GM19193 (cell line): Measurements from ENCODE around the gene ACP5.

Experiments used
- POLR2A ChIP-seq: IDR thresholded peaks from 4 replicates; pipeline ENCODE4 v1.6.1; 2011; ENCODE audit not compliant: insufficient read depth, insufficient read length; ENCODE audit errors: extremely low read depth

Gene ACP5

DNA sequence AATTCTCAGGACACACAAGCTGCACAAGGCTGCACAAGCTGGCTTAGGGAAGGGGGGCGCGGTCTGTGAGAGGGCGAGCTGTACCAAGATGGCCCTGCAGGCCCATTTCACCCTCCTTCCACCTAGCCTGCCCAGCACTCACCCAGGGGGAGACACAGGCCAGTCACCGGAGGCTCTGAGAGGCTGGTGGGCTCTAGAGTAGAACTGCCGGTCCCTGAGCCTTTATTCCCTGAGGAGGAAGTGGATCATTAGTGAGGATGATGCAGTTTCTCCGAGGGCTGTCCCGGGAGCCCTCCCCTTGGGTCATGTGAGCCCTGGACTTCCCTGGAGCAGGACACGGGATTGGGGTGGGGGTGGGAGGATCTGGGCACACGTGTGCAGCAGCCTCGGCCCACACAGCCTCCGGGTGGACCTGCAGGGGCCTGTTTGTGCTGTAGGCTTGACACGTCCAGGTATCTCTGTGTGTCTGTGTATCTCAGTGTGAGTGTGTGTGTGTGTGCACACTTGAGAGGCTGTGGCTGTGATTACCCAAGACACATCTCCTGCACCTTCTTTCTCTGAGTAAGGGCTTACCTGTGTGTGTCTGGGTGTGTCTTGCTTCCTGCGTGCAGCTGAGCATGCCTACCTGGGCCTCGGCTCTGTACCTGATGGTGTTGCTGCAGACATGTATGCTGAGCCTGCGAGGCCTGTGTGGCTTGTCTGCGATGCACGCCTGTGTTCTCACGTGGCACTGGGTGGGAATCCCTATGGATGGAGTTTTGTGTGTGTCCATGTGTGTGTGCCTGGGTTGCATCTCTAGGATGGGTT, at the start of gene ACP5:
TSS of gene ACP5 (minus strand) at position 195 of the 807 bp plus-strand sequence. CDS start 328 bp downstream, outside the sequence.
- no peak for TF ChIP-seq POLR2A

- TF ChIP-seq POLR2A = no peak
Measured at GRCh38 chr19:11626252-11626651, 48.8 kb upstream of the ACP5 start.

DNA sequence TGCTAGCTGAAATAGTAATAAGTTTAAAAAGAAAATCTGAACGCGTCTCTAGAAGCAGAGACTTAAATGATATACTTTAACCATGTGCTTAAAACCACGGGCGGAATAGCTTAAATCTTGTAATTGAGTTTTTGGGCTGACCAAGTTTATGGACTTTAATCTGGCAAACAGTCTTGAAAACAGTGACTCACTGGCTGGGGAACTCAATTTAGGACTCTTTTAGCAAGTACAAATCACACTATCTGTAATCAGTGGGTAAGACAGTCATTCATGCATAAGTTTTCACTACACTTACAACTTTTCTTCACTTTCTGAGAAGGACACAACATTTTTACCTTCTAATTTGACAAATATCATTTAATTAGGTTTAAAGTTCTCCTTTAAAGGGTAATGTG, 46.6 kb upstream of the ACP5 start:
- TF ChIP-seq POLR2A = no peak

DNA sequence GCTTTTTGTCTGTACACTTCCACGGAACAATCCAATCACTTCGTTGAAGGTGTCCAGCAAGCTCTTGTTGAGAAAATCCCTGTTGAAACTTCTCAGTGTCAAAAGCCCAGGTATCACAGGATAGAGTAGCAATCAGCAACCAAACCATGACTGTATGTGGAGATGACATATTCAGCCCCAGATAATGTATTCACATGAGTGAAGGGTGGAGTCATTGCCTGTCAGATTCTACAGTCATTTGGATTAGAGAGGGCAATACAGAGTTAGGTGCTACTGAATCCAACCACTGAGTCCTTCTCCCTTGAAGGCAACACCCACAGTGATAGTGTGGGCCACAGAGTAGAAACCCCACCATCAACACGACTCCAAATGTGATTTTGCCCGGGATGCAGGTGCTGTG, 43.1 kb upstream of the ACP5 start:
- no peak for TF ChIP-seq POLR2A

DNA sequence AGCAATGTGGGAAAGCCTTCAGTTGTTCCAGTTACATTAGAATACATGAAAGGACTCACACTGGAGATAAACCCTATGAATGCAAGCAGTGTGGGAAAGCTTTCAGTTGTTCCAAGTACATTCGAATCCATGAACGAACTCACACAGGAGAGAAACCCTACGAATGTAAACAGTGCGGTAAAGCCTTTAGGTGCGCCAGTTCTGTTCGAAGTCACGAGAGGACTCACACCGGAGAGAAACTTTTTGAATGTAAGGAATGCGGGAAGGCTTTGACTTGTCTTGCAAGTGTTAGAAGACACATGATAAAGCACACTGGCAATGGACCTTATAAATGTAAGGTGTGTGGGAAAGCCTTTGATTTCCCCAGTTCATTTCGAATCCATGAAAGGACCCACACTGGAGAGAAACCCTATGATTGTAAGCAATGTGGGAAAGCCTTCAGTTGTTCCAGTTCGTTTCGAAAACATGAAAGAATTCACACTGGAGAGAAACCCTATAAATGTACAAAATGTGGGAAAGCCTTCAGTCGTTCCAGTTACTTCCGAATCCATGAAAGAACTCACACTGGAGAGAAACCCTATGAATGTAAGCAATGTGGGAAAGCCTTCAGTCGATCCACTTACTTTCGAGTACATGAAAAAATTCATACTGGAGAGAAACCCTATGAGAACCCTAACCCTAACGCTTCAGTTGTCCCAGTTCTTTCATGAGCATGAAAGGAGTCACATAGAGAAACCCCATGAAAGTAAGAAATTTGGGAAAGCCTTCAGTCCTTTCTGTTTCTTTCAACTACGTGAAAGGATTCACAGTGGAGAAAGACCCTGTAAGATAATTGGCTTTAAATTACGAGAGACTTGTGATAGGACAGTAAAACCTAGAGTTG, 40.0 kb upstream of the ACP5 start:
- no peak for TF ChIP-seq POLR2A

GRCh38 chr19:11612816-11613511, 35.5 kb upstream of the ACP5 start:
- TF ChIP-seq POLR2A = no peak

DNA sequence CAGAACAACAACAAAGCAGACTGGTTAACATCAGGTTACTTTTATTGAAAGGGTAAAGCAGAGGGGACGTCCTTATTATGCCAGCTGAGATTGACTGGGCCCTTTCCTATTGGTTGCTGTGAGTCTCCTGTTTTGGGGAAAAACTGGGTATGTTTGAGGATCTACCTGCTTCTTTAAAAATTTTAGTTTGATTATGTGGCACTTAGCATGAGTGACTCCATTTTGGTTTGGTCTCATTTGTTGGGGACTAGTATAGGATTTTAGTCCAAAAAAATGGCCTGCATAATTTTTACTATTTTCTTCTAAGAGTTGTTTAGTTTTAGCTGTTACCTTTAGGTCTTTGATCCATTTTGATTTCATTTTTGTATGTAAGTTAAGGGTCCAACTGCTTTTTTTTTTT, 34.3 kb upstream of the ACP5 start:
- TF ChIP-seq POLR2A = no peak

GRCh38 chr19:11606484-11606883, 29.0 kb upstream of the ACP5 start:
- no peak for TF ChIP-seq POLR2A

DNA sequence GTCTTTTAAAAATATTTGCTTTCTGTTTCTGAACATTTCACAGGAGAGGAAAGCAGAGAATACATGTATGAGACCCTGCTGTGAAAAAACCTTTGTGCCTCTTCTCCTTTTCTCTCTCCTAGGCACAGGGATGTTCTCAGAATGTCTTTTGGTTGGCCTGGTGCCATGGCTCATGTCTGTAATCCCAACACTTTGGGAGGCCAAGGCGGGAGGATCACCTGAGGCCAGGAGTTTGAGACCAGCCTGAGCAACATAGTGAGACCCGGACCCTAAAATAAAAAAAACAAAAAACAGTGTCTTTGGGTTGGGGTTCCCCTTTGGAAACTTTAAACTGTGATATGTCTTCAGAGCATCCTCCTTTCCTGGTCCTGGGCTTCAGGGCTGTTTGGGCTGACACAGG, 21.3 kb upstream of the ACP5 start:
- TF ChIP-seq POLR2A = no peak

- no peak for TF ChIP-seq POLR2A
Measured at GRCh38 chr19:11598103-11598483, 20.6 kb upstream of the ACP5 start.

- peak; percentile 95 for TF ChIP-seq POLR2A
Measured at GRCh38 chr19:11597202-11598102, 20.0 kb upstream of the ACP5 start, which contains the start of gene ZNF627. ZNF627 (plus strand) TSS chr19:11597483; CDS start chr19:11597628, 145 bp downstream.

DNA sequence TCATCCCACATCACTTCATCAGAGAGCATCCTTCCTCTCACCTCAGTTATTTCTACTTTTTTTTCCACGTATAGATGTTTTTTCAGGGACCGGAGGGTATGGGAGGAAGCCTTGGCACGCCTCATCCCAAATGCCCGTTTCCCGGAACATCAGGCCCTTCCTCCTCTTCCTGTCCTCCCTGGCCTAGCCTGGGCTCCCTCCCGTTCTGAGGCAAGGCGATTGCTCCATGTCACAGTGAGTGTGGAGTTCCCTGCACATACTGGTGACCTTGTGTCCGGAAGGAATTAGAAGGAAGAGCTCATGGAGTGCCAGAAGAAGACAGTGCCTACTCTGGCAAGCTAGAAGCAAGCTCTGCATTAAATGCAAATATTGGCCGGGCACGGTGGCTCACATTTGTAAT, 18.7 kb upstream of the ACP5 start:
- no peak for TF ChIP-seq POLR2A

DNA sequence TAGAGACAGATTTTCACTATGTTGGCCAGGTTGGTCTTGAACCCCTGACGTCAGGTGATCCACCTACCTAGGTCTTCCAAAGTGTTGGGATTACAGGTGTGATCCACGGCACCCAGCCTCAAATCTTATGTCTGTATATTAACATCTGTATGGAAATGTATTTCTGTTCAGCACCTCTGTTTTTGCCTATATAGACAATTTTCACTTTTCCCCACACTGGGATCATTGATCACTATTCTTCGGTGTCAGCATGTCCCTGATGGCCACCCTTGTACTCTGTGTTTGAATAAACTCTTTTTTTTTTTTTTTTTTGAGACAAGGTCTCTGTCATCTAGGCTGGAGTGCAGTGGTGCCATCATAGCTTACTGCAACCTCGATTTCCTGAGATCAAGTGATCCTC, 16.6 kb upstream of the ACP5 start:
- no peak for TF ChIP-seq POLR2A

GRCh38 chr19:11587975-11588631, 10.7 kb upstream of the ACP5 start:
- no peak for TF ChIP-seq POLR2A
